ENCODE measurements around the gene PPARG. TPM values are rescaled to one million over a fixed set of nuclear protein-coding genes. Genes with fewer than 3 reads are reported as not detected.
"Not testable (repeated sequence)": the region's sequence is repeated elsewhere in the genome, so short reads cannot be mapped to it uniquely, and the experiment has no call there.

Gene PPARG
- total and polyA plus RNA-seq, 8 donors = 0.88 to 6.2 (median 2.2) TPM

DNA sequence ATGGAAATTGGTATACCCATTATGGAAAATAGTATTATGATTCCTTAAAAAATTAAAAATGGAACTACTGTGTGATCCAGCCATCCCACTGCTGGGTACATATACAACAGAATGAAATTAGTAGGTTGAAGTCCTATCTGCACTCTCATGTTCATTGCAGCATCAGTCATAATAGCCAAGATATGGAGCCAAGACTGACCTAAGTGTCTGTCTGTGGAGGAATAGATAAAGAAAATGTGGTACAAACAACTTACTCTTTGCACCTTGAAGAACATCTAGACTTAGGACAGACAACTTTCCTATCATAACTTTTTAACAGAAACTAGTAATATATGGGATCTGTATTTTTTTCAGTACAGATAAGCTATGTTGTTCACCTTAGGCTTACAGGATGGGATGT, 30.0 kb upstream of the PPARG start:
- DNase-seq (no peak), FAIRE-seq (no peak), ATAC-seq (no peak)
- Histone ChIP-seq H3K27me3 (no peaks in the 10 kb centered on the region), H3K4me1 (no peaks in the 10 kb centered on the region), H3K27ac (no peak overlapping the region), H3K4me3 (no peak overlapping the region), H3K9me3 (no peaks in the 10 kb centered on the region), H3K36me3 (no peaks in the 10 kb centered on the region)
- TF ChIP-seq, protein P1, sequence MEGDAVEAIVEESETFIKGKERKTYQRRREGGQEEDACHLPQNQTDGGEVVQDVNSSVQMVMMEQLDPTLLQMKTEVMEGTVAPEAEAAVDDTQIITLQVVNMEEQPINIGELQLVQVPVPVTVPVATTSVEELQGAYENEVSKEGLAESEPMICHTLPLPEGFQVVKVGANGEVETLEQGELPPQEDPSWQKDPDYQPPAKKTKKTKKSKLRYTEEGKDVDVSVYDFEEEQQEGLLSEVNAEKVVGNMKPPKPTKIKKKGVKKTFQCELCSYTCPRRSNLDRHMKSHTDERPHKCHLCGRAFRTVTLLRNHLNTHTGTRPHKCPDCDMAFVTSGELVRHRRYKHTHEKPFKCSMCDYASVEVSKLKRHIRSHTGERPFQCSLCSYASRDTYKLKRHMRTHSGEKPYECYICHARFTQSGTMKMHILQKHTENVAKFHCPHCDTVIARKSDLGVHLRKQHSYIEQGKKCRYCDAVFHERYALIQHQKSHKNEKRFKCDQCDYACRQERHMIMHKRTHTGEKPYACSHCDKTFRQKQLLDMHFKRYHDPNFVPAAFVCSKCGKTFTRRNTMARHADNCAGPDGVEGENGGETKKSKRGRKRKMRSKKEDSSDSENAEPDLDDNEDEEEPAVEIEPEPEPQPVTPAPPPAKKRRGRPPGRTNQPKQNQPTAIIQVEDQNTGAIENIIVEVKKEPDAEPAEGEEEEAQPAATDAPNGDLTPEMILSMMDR (IDR thresholded peaks at IDR 0.05) = no peak
- intact Hi-C loops (cut with DNase I) = no loop called here

DNA sequence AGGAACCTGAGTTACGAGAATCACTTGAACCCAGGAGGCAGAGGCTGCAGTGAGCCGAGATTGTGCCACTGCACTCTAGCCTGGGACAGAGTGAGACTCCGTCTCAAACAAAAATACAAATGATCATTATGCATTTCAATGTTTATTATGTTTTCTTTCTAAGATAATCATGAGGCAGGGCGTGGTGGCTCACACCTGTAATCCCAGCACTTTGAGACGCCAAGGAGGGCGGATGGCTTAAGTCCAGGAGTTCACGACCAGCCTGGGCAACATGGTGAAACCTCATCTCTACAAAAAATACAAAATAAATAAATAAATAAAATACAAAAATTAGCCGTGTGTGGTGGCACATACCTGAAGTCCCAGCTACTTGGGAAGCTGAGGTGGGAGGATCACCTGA, 26.7 kb upstream of the PPARG start:
- H3K4me3 ChIP-seq; H3K4me1 ChIP-seq; H3K27ac ChIP-seq; H3K9me3 ChIP-seq; FAIRE-seq; DNase-seq; H3K36me3 ChIP-seq; intact Hi-C loops (cut with DNase I); ATAC-seq; H3K27me3 ChIP-seq: not testable (repeated sequence)
- WGBS, 2 donors = 84 to 93% methylated on average over 8 of the region's 8 CpGs

DNA sequence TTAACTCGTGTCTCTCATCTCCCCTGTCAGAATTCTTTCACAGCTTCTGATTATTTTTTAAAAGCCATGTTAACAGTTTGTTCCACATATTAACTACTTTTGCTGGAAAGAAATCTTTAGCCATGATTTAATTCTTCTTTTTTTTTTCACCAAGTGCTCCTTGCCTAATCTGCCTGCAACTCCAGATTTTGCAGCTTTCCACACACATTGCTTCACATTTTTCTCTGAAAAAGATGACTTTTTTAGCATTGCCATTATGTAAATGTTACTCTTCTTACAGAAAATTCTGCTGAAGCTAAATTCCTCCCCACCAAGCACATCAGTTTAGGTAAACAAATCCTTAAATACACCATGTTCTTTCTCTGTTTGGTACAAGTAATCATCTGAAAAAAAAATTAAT, 23.4 kb upstream of the PPARG start:
- no peaks in the 10 kb centered on the region for H3K27me3 ChIP-seq
- WGBS, 2 donors = 33 to 39% methylated on average over 1 of the region's 1 CpG
- H3K27ac ChIP-seq = no peak overlapping the region
- FAIRE-seq = no peak
- TF ChIP-seq, protein P1 (IDR thresholded peaks at IDR 0.05) = no peak
- no peaks in the 10 kb centered on the region for H3K9me3 ChIP-seq
- intact Hi-C loops (cut with DNase I) = no loop called here
- no peak for DNase-seq
- no peak for ATAC-seq
- no peak overlapping the region for H3K4me3 ChIP-seq
- no peaks in the 10 kb centered on the region for H3K36me3 ChIP-seq
- H3K4me1 ChIP-seq = peaks cover 0 to 3% (median 0%) of the 10 kb centered on the region in 3 donors

DNA sequence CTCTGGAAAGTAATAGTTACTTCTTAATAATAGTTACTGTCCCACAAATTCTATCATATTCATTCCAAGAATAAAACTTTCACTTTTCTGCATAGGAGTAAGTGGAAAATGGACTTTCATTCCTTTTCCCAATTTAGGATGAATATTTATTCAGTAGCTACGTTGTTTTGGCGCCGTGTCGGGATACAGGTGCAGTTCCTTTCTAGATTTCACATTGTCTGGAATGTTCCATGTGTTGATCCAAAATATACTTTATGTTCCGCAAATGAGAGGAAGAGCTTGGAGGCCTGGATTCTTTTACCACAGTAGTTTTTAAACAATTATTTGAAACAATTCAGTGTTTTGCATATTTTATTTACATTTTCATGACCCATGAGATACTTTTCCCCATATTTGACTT, 22.8 kb upstream of the PPARG start:
- Histone ChIP-seq H3K27me3 (no peaks in the 10 kb centered on the region), H3K27ac (no peak overlapping the region), H3K4me3 (no peak overlapping the region), H3K4me1 (peaks cover 0 to 3% (median 0%) of the 10 kb centered on the region in 3 donors), H3K9me3 (no peaks in the 10 kb centered on the region), H3K36me3 (no peaks in the 10 kb centered on the region)
- DNase-seq (no peak), FAIRE-seq (no peak), ATAC-seq (no peak)
- intact Hi-C loops (cut with DNase I) = no loop called here
- TF ChIP-seq, protein P1 (IDR thresholded peaks at IDR 0.05) = no peak
- WGBS, 2 donors = 51 to 69% methylated on average over 5 of the region's 5 CpGs

DNA sequence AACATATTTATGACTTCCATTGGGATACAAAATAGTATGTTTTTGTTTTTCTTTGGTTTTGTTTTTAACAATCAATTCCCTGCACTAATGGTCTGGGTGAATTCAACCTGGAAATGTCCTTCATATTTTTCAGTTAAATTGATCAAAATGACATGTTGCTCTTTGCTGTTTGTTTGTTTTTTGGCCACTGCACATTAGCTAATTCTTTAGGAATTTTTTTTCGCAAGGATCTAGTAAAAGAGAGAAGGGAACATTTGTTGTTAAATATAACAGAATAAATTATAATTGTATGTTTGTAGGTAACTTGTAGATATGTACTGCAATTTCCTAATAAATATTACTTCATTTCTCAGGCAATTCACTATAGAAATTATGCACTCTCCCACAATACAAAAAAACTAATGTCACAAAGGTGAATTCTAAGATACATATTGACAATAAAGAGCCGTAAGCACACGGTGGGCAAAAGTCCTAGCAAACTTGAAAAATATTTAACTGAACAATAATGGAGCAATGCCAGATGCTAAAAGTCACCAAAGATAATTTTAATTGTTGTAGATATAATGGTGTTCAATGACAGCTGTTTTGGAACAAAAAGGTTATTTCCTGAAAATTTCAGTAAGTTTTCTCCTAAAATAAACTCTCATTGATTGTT, 21.4 kb upstream of the PPARG start:
- no peak overlapping the region for H3K4me3 ChIP-seq
- H3K4me1 ChIP-seq = peaks cover 0 to 3% (median 0%) of the 10 kb centered on the region in 3 donors
- intact Hi-C loops (cut with DNase I) = no loop called here
- no peaks in the 10 kb centered on the region for H3K9me3 ChIP-seq
- ATAC-seq = no peak
- H3K27me3 ChIP-seq = no peaks in the 10 kb centered on the region
- no peak for FAIRE-seq
- TF ChIP-seq, protein P1 (IDR thresholded peaks at IDR 0.05) = no peak
- no peak for DNase-seq
- 30 to 34% methylated on average over 3 of the region's 3 CpGs for WGBS, 2 donors
- H3K36me3 ChIP-seq = no peaks in the 10 kb centered on the region
- H3K27ac ChIP-seq = no peak overlapping the region

Data from pancreas (tissue), 10 donors.